ENCODE data around the gene MYH16. TPM values are rescaled to one million over a fixed set of nuclear protein-coding genes. Genes with fewer than 3 reads are reported as not detected.

Gene MYH16
- total and polyA plus RNA-seq, 5 donors, result not detected

DNA sequence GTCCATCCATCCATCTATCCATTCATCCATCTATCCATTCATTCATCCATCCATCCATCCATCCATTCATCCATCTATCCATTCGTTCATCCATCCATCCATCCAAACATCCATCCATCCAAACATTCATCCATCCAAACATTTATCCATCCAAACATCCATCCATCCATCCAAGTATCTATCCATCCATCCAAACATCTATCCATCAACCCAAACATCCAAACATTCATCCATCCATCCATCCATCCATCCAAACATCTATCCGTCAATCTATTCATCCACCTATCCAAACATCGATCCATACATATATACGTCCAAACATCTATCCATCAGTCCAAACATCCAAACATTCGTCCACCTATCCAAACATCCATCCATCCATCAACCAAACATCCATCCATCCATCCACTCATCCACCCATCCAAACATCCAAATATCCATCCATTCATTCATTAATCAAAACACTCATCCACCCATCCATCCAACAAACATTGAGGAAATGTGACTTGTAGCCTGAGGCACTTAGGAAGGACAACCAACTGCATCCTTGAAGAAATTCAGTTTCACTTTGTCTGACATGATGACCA, 28.8 kb upstream of the MYH16 start:
- no peaks in the 10 kb centered on the region for H3K4me1 ChIP-seq (ENCODE audit: control insufficient read depth, insufficient read depth, low read length)
- intact Hi-C loops (cut with DNase I), result no loop called here
- 88% methylated on average over 5 of the region's 5 CpGs for WGBS
- H3K27me3 ChIP-seq (ENCODE audit: control insufficient read depth, insufficient read depth), result no peaks in the 10 kb centered on the region
- ATAC-seq (no peak), DNase-seq (no peak)
- H3K4me3 ChIP-seq (ENCODE audit: low read length), result no peak overlapping the region
- H3K9me3 ChIP-seq (ENCODE audit: control insufficient read depth, low read length), result no peaks in the 10 kb centered on the region
- no peak overlapping the region for H3K27ac ChIP-seq (ENCODE audit: low read length)

DNA sequence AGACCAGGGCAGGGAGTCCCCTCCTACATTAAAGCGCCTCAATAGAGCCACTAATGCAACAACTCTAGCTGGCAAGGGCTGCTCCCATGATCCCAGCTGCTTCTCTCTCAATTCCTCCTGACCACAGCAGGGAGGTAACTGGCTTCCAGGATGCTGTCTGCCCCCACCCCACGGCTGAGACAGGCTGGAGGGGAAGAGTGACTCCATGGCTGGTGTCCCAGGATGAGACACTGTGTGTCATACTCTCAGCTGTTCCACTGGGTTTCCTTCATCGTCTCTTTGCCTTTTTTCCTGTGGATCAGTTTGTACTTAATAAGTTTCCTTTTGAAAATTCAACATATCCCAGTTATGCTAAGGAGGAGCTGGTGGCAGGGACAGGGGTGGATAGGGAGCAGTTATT, 27.7 kb upstream of the MYH16 start:
- Histone ChIP-seq H3K9me3 (ENCODE audit: control insufficient read depth, low read length) (no peaks in the 10 kb centered on the region), H3K4me1 (ENCODE audit: control insufficient read depth, insufficient read depth, low read length) (no peaks in the 10 kb centered on the region), H3K27me3 (ENCODE audit: control insufficient read depth, insufficient read depth) (no peaks in the 10 kb centered on the region), H3K27ac (ENCODE audit: low read length) (no peak overlapping the region), H3K4me3 (ENCODE audit: low read length) (no peak overlapping the region)
- intact Hi-C loops (cut with DNase I), result no loop called here
- ATAC-seq, result no peak
- WGBS, result 48% methylated on average over 3 of the region's 3 CpGs
- no peak for DNase-seq

DNA sequence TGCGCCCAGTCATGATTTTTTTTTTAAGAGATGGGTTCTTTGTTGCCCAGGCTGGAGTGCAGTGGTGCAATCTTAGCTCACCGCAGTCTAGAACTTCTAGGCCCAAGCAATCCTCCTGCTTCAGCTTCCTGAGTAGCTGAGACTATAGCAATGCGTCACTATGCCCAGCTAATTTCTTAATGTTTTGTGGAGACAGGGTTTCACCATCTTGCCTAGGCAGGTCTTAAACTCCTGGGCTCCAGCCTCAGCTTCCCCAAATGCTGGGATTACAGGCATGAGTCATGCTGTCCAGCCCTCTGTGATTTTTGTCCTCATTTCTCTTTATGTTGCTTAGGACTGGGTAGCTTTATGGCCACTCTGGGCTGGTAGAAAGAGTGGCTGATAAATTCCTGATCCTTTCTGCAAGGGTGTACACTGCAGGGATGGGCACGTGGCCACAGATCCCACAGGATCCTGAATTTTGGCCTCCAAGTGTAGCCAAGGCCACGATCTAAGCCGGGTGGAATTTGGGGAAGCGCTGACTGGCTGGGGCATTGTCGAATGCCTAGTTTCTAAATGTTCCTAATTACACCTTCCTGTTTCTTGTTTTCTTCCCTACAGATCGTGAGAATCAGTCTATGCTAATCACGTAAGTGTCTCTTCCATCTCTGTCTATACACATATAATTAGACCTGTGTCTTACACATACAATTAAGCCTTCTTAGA, 24.1 kb upstream of the MYH16 start:
- ATAC-seq, result no peak
- H3K4me1 ChIP-seq (ENCODE audit: control insufficient read depth, insufficient read depth, low read length), result no peaks in the 10 kb centered on the region
- intact Hi-C loops (cut with DNase I), result no loop called here
- no peak for DNase-seq
- H3K4me3 ChIP-seq (ENCODE audit: low read length), result no peak overlapping the region
- H3K27ac ChIP-seq (ENCODE audit: low read length), result no peak overlapping the region
- 71% methylated on average over 10 of the region's 10 CpGs for WGBS
- no peaks in the 10 kb centered on the region for H3K27me3 ChIP-seq (ENCODE audit: control insufficient read depth, insufficient read depth)
- no peaks in the 10 kb centered on the region for H3K9me3 ChIP-seq (ENCODE audit: control insufficient read depth, low read length)

DNA sequence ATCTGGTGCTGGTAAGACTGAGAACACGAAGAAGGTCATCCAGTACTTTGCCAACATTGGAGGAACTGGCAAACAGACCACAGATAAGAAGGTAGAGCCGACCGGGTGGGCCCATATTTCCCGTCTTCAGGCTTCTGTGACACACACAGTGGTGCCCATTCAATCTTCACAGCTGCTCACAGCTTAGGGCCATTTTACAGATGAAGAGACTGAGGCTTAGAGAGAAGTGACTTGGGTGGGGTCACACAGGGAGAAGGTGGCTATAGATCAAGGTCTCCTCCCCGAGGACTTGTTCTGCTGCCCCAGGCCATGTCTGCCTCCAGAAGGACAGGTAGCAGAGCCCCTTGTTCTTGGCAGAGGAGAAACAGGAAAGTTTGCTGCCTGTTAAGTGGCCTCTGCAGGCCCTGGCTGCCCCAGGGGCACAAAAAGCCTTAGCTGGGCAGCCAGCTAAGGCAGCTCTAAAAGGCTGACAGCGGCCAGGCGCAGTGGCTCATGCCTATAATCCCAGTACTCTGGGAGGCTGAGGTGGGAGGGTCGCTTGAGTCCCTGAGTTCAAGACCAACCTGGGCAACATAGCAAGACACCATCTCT, 22.6 kb upstream of the MYH16 start:
- Histone ChIP-seq H3K27me3 (ENCODE audit: control insufficient read depth, insufficient read depth) (no peaks in the 10 kb centered on the region), H3K27ac (ENCODE audit: low read length) (no peak overlapping the region), H3K9me3 (ENCODE audit: control insufficient read depth, low read length) (no peaks in the 10 kb centered on the region), H3K4me3 (ENCODE audit: low read length) (no peak overlapping the region), H3K4me1 (ENCODE audit: control insufficient read depth, insufficient read depth, low read length) (no peaks in the 10 kb centered on the region)
- intact Hi-C loops (cut with DNase I), result no loop called here
- WGBS, result 83% methylated on average over 8 of the region's 8 CpGs
- no peak for ATAC-seq
- no peak for DNase-seq

DNA sequence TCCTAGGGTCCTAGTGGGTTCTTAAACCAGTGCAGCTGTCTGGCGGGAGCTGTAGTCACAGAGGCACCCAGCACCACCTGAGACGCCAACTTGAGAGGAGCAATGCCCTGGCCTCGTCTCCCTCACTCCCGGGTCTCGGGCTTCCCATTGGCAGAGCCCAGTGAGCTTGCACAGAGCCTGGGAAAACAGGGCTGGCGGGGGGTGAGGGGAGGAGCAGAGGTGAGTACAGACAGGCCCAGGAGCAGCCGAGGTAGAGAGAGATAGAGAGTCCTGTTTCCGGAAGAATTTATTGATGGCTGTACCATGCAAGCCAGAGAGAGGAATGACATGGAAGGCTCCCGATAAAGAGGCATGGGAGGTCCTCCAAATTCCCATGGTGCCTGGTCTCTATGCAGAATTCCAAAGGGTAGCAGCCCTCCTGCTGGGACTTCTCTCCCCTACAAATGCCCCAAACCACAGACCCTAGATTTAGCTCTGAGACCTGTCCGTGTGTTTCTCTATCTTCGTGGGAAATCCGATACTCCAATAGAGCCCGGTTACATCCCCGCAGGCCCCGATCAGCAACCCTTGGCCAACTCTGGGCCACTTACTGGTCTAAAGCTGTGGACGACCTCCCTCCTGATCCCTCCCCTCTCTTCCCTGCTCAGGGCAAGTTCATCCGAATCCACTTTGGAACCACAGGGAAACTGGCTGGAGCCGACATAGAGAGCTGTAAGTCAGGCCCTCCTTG, 20.3 kb upstream of the MYH16 start:
- intact Hi-C loops (cut with DNase I), result no loop called here
- WGBS, result 57% methylated on average over 18 of the region's 18 CpGs
- Histone ChIP-seq H3K4me3 (ENCODE audit: low read length) (no peak overlapping the region), H3K4me1 (ENCODE audit: control insufficient read depth, insufficient read depth, low read length) (no peaks in the 10 kb centered on the region), H3K27me3 (ENCODE audit: control insufficient read depth, insufficient read depth) (no peaks in the 10 kb centered on the region), H3K9me3 (ENCODE audit: control insufficient read depth, low read length) (no peaks in the 10 kb centered on the region), H3K27ac (ENCODE audit: low read length) (no peak overlapping the region)
- ATAC-seq, result no peak
- DNase-seq, result no peak

DNA sequence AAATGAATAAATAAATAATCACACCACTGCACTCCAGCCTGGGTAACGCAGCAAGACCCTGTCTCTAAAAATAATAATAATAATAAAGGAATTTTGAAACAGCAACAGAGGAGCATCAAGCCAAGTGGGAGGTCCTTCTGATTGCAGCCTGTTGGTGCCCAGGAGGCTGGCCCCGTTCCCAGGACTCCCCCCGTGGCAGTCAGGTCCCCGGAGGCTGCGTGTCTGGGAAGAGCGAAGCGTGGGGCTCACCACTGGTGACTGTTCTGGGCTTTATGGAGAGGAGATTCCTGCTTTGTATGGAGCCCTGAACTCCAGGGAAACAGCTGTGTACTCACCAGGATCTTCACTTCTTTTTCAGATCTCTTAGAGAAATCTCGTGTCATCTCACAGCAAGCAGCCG, 19.3 kb upstream of the MYH16 start:
- peak; percentile 40 to 77 (median 74) for DNase-seq
- H3K4me1 ChIP-seq (ENCODE audit: control insufficient read depth, insufficient read depth, low read length), result no peaks in the 10 kb centered on the region
- H3K4me3 ChIP-seq (ENCODE audit: low read length), result no peak overlapping the region
- peak in 1 of 2 donors; percentile 47 for ATAC-seq
- 34% methylated on average over 9 of the region's 9 CpGs for WGBS
- H3K27me3 ChIP-seq (ENCODE audit: control insufficient read depth, insufficient read depth), result no peaks in the 10 kb centered on the region
- no peak overlapping the region for H3K27ac ChIP-seq (ENCODE audit: low read length)
- no peaks in the 10 kb centered on the region for H3K9me3 ChIP-seq (ENCODE audit: control insufficient read depth, low read length)
- intact Hi-C loops (cut with DNase I), result no loop called here

DNA sequence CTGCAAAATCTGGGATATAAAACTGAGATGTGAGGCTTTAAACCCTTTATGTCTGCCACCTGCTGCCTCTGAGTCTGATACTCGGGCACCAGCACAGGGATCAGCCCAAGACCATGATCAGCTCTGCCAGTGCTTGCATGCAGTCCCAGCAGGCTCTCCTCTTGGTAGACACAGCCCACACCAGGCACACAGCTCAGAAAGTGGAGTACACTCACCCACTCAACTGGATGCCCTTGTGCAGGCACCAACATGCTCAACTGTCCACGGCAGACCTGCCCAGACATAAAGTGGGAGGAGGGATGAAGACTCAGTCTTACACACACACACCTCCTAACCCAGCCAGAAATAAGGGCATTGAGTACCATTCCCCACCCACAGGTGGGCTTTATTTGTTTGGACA, 18.2 kb upstream of the MYH16 start:
- whole genome bisulfite sequencing, result 81% methylated on average over 2 of the region's 2 CpGs
- H3K27ac ChIP-seq (ENCODE audit: low read length), result no peak overlapping the region
- ATAC-seq, result no peak
- no peak for DNase-seq
- no peak overlapping the region for H3K4me3 ChIP-seq (ENCODE audit: low read length)
- intact Hi-C loops (cut with DNase I), result no loop called here
- H3K27me3 ChIP-seq (ENCODE audit: control insufficient read depth, insufficient read depth), result no peaks in the 10 kb centered on the region
- no peaks in the 10 kb centered on the region for H3K9me3 ChIP-seq (ENCODE audit: control insufficient read depth, low read length)
- H3K4me1 ChIP-seq (ENCODE audit: control insufficient read depth, insufficient read depth, low read length), result no peaks in the 10 kb centered on the region

DNA sequence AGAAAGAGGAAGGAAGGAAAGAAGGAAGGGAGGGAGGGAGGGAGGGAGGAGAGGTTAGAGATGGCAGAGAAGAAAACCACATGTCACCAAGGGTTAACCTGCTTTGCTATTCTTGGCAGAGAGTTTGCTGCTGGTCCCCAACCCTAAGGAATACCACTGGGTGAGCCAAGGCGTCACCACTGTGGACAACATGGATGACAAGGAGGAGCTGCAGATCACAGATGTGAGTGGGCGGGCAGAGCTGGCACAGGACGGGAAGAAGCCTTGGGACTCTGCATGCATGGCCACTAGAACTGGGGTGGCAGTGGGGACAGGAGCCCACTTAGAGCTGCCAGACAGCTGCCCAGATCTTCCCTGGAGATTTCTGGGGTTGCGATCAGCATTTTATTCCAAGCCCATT, 17.2 kb upstream of the MYH16 start:
- ATAC-seq, result no peak
- DNase-seq, result no peak
- intact Hi-C loops (cut with DNase I), result no loop called here
- 39% methylated on average over 4 of the region's 4 CpGs for WGBS
- H3K9me3 ChIP-seq (ENCODE audit: control insufficient read depth, low read length), result no peaks in the 10 kb centered on the region
- no peak overlapping the region for H3K4me3 ChIP-seq (ENCODE audit: low read length)
- H3K4me1 ChIP-seq (ENCODE audit: control insufficient read depth, insufficient read depth, low read length), result no peaks in the 10 kb centered on the region
- no peak overlapping the region for H3K27ac ChIP-seq (ENCODE audit: low read length)
- no peaks in the 10 kb centered on the region for H3K27me3 ChIP-seq (ENCODE audit: control insufficient read depth, insufficient read depth)

DNA sequence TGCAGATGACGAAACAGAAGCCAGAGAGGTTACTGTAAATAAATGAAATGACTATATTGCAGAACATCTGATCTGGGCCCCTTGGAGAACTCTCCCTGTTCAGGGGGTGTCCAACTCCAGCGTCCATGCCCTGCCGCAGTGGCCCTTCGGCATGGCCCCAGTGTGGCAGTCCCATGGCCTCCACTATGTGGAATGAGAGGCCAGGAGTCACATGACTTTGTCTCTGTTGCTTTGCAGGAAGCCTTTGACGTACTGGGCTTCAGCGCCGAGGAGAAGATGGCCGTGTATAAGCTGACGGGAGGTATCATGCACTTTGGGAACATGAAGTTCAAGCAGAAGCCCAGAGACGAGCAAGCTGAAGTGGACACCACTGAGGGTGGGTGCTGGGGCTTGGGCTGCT, 15.6 kb upstream of the MYH16 start:
- DNase-seq (no peak), ATAC-seq (no peak)
- intact Hi-C loops (cut with DNase I), result no loop called here
- H3K27ac ChIP-seq (ENCODE audit: low read length), result no peak overlapping the region
- H3K4me3 ChIP-seq (ENCODE audit: low read length), result no peak overlapping the region
- 86% methylated on average over 10 of the region's 10 CpGs for WGBS
- H3K4me1 ChIP-seq (ENCODE audit: control insufficient read depth, insufficient read depth, low read length), result no peaks in the 10 kb centered on the region
- no peaks in the 10 kb centered on the region for H3K9me3 ChIP-seq (ENCODE audit: control insufficient read depth, low read length)
- no peaks in the 10 kb centered on the region for H3K27me3 ChIP-seq (ENCODE audit: control insufficient read depth, insufficient read depth)

DNA sequence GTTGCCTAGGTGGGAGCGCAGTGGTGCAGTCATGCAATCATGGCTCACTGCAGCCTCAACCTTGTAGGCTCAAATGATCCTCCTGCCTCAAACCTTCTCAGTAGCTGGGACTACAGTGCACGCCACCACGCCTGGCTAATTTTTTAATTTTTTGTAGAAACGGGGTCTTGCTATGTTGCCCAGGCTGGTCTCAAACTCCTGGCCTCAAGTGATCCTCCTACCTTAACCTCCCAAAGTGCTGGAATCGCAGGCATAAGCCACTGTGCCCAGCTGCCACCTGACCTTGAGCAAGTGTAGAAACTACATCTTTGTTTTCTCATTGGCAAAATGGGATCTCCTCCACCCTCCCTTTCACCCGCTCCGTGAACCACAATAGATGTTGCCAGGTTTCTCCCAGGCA, 15.0 kb upstream of the MYH16 start:
- 93% methylated on average over 7 of the region's 7 CpGs for WGBS
- intact Hi-C loops (cut with DNase I), result no loop called here
- no peak overlapping the region for H3K27ac ChIP-seq (ENCODE audit: low read length)

DNA sequence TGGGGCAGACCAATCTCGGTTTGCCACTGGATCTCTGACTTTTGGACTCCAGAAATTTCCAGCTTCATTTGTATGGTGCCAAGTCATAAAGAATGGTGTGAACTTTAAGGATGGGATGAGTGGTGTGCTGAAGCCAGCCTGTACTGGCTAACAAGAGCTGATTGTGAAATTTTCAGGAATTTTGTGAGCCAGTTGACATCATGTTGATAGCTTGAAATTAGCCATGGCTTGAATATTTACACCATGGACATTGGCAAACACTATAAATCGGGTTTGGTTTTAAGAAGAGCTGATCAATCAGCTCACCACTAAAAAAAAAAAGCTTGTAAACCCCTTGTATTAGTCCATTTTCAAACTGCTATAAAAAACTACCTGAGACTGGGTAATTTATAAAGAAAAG, 14.1 kb upstream of the MYH16 start:
- H3K27me3 ChIP-seq (ENCODE audit: control insufficient read depth, insufficient read depth), result no peaks in the 10 kb centered on the region
- no peaks in the 10 kb centered on the region for H3K9me3 ChIP-seq (ENCODE audit: control insufficient read depth, low read length)
- ATAC-seq (no peak), DNase-seq (no peak)
- H3K27ac ChIP-seq (ENCODE audit: low read length), result no peak overlapping the region
- H3K4me1 ChIP-seq (ENCODE audit: control insufficient read depth, insufficient read depth, low read length), result no peaks in the 10 kb centered on the region
- 81% methylated on average over 2 of the region's 2 CpGs for WGBS
- intact Hi-C loops (cut with DNase I), result no loop called here
- no peak overlapping the region for H3K4me3 ChIP-seq (ENCODE audit: low read length)

More for the DNA sequence above, 15.0 kb upstream of the MYH16 start:
- H3K4me3 ChIP-seq (ENCODE audit: low read length), result no peak overlapping the region
- ATAC-seq (no peak), DNase-seq (no peak)
- H3K4me1 ChIP-seq (ENCODE audit: control insufficient read depth, insufficient read depth, low read length), result no peaks in the 10 kb centered on the region
- no peaks in the 10 kb centered on the region for H3K9me3 ChIP-seq (ENCODE audit: control insufficient read depth, low read length)
- no peaks in the 10 kb centered on the region for H3K27me3 ChIP-seq (ENCODE audit: control insufficient read depth, insufficient read depth)
